ENCODE data around the gene ANKH.

The ANKH gene

DNA sequence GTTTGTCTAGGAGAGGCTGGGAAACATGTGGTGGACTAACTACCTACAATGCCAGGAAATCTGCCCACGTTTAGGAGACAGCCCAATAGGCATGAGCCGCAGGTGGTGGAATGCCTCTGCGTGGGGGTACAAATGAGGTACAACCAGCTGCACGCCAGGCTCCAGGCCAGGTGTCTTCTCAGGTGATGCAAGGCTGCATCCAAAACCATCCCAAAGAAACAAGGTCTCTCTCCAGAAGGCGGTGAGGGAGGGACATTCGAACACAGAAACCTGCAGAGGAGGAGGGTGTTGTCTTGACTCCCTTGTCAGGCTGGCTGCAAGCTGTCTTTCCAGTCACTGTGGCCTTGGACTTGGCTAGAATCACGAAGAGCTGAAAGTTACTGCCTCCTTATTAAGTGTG lies 11.6 kb downstream of the ANKH start:
- TF ChIP-seq, protein P1, sequence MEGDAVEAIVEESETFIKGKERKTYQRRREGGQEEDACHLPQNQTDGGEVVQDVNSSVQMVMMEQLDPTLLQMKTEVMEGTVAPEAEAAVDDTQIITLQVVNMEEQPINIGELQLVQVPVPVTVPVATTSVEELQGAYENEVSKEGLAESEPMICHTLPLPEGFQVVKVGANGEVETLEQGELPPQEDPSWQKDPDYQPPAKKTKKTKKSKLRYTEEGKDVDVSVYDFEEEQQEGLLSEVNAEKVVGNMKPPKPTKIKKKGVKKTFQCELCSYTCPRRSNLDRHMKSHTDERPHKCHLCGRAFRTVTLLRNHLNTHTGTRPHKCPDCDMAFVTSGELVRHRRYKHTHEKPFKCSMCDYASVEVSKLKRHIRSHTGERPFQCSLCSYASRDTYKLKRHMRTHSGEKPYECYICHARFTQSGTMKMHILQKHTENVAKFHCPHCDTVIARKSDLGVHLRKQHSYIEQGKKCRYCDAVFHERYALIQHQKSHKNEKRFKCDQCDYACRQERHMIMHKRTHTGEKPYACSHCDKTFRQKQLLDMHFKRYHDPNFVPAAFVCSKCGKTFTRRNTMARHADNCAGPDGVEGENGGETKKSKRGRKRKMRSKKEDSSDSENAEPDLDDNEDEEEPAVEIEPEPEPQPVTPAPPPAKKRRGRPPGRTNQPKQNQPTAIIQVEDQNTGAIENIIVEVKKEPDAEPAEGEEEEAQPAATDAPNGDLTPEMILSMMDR (IDR thresholded peaks at IDR 0.05; ENCODE audit: low read depth, low read length) = no peak
- no peak for DNase-seq (ENCODE audit: low read depth in 2 of 2)
- H3K4me3 ChIP-seq (replicated peaks in 1 of 2; ENCODE audit: low read depth in 2 of 2, low read length in 2 of 2) = no peak overlapping the region

DNA sequence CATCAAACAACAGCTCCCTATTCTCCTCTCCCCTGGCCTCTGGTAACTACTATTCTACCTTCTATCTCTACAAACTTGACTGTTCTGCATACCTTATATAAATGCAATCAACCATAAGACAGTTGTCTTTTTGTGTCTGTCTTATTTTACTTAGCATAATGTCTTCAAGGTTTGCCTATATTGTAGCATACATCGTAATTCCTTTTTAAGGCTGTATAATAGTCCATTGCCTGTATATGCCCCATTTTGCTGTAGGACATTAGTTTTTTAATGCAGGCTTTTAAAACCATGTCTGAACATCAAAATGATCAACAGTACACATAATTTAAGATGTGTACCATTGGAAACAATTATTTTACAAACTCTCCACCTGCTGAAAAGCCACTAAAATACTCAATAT lies 12.4 kb downstream of the ANKH start:
- TF ChIP-seq, protein P1 (IDR thresholded peaks at IDR 0.05; ENCODE audit: low read depth, low read length) = no peak
- no peak for DNase-seq (ENCODE audit: low read depth in 2 of 2)
- H3K4me3 ChIP-seq (replicated peaks in 1 of 2; ENCODE audit: low read depth in 2 of 2, low read length in 2 of 2) = no peak overlapping the region

- no peak for DNase-seq (ENCODE audit: low read depth in 2 of 2)
- TF ChIP-seq, protein P1 (IDR thresholded peaks at IDR 0.05; ENCODE audit: low read depth, low read length) = no peak
- H3K4me3 ChIP-seq (replicated peaks in 1 of 2; ENCODE audit: low read depth in 2 of 2, low read length in 2 of 2) = no peak overlapping the region
These were observed 16.2 kb downstream of the ANKH start for GRCh38 chr5:14855366-14855765.

GRCh38 chr5:14854799-14855198 lies 16.8 kb downstream of the ANKH start:
- no peak for DNase-seq (ENCODE audit: low read depth in 2 of 2)
- H3K4me3 ChIP-seq (replicated peaks in 1 of 2; ENCODE audit: low read depth in 2 of 2, low read length in 2 of 2) = no peak overlapping the region
- TF ChIP-seq, protein P1 (IDR thresholded peaks at IDR 0.05; ENCODE audit: low read depth, low read length) = no peak

DNA sequence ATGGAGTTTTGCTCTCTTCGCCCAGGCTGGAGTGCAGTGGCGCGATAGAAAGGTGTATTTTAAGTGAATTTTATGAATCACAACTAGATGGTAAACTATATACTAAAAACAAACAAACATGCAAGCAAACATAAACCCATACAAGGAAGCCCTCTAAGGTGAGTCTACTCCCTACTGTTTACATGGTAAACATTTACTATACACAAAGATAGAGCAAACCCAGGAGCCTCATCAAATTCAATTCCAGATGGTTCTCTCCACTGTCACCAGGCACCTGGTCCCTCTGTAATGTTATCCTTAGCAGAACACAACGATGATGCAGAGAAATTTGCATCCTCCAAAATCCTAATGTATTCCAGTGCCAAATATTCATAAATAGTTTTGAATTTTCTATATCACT lies 17.9 kb downstream of the ANKH start:
- DNase-seq (ENCODE audit: low read depth in 2 of 2) = no peak
- H3K4me3 ChIP-seq (replicated peaks in 1 of 2; ENCODE audit: low read depth in 2 of 2, low read length in 2 of 2) = no peak overlapping the region
- TF ChIP-seq, protein P1 (IDR thresholded peaks at IDR 0.05; ENCODE audit: low read depth, low read length) = no peak

DNA sequence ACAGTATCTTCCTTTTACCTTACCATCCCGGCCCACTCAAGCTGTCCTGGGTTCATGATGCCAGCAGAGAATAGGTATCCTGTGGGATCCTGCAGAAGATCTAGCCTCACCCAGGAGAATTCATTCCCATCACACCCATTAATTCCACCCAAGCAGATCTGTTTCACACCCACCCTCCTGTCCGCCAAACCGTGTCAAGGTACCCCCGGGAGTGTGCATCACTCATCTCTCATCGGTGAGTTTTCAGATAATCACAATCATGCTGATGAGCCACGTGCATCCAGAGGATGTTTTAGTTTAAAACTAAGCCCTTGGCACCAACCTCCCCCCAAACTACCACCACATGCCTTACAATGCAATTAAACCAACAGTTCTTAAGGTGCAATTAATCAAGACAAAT lies 18.8 kb downstream of the ANKH start:
- TF ChIP-seq, protein P1 (IDR thresholded peaks at IDR 0.05; ENCODE audit: low read depth, low read length) = no peak
- no peak overlapping the region for H3K4me3 ChIP-seq (replicated peaks in 1 of 2; ENCODE audit: low read depth in 2 of 2, low read length in 2 of 2)
- no peak for DNase-seq (ENCODE audit: low read depth in 2 of 2)

- H3K4me3 ChIP-seq (replicated peaks in 1 of 2; ENCODE audit: low read depth in 2 of 2, low read length in 2 of 2) = no peak overlapping the region
- TF ChIP-seq, protein P1 (IDR thresholded peaks at IDR 0.05; ENCODE audit: low read depth, low read length) = no peak
- no peak for DNase-seq (ENCODE audit: low read depth in 2 of 2)
These were observed 19.5 kb downstream of the ANKH start for GRCh38 chr5:14851999-14852526.

Measured in cardiac fibroblast (primary cell).